Caco-2 (cell line): ENCODE measurements around the gene LRRC73. TPM values are rescaled to one million over a fixed set of nuclear protein-coding genes. Genes with fewer than 3 reads are reported as not detected.
"Not testable (repeated sequence)": the region's sequence is repeated elsewhere in the genome, so short reads cannot be mapped to it uniquely, and the experiment has no call there.

Experiments
- BruUV-seq: library from RNA; stranded (reverse); fragments of 400-500 nt; replicated peaks from 2 replicates; lab custom pipeline; 2021; lab: Mats Ljungman, UMichigan
- CTCF ChIA-PET: fragments of 300-600 bp; sonication (Branson Sonifier 250); formaldehyde crosslinking; loops from one replicate; lab custom pipeline; 2022; ENCODE audit warnings: antibody characterized with exemption; lab: Charles Lee
- POLR2A ChIA-PET: fragments of 300-600 bp; sonication (Branson Sonifier 250); formaldehyde crosslinking; loops from one replicate; lab custom pipeline; 2022; ENCODE audit warnings: antibody characterized with exemption; lab: Charles Lee
- DNase-seq, 2 experiments: peaks; one replicate each; pipeline versions ENCODE4 v3.0.0 to v3.0.0-alpha.2; 2020 to 2022
- H3K27me3 ChIP-seq: replicated peaks from 2 replicates; pipeline ENCODE4 v1.6.0; 2011; ENCODE audit warnings: low read length; ENCODE audit not compliant: control insufficient read depth, insufficient read depth
- H3K36me3 ChIP-seq: 2 replicates; pipeline ENCODE4 v1.5.1; 2011; ENCODE audit warnings: low read length; ENCODE audit not compliant: control insufficient read depth, insufficient read depth
- H3K4me1 ChIP-seq: fragments of 250-450 bp; sonication (Bioruptor Pico); 2 replicates; pipeline ENCODE4 v1.5.1; 2020; ENCODE audit warnings: mild to moderate bottlenecking
- H3K4me3 ChIP-seq: 2 replicates; pipeline ENCODE4 v1.5.1; 2011; ENCODE audit warnings: low read depth, mild to moderate bottlenecking, control low read depth, low read length
- H3K9me3 ChIP-seq: fragments of 250-450 bp; sonication (Bioruptor Pico); 2 replicates; pipeline ENCODE4 v1.5.1; 2020; ENCODE audit warnings: mild to moderate bottlenecking, moderate library complexity
- H3K27ac Mint-ChIP-seq: one replicate; pipeline ENCODE4 v1.8.0; 2022; ENCODE audit warnings: mixed read lengths; ENCODE audit not compliant: unreplicated experiment
- H3K27me3 Mint-ChIP-seq: one replicate; pipeline ENCODE4 v1.8.0; 2022; ENCODE audit warnings: mixed read lengths; ENCODE audit not compliant: insufficient read depth, unreplicated experiment
- H3K36me3 Mint-ChIP-seq: one replicate; pipeline ENCODE4 v1.8.0; 2022; ENCODE audit warnings: mild to moderate bottlenecking, mixed read lengths; ENCODE audit not compliant: insufficient read depth, unreplicated experiment
- H3K4me1 Mint-ChIP-seq: one replicate; pipeline ENCODE4 v1.8.0; 2022; ENCODE audit warnings: low read depth, mixed read lengths; ENCODE audit not compliant: unreplicated experiment
- H3K4me3 Mint-ChIP-seq: one replicate; pipeline ENCODE4 v1.8.0; 2022; ENCODE audit warnings: mild to moderate bottlenecking, moderate library complexity, mixed read lengths; ENCODE audit not compliant: unreplicated experiment
- H3K9me3 Mint-ChIP-seq: one replicate; pipeline ENCODE4 v1.8.0; 2022; ENCODE audit warnings: mixed read lengths; ENCODE audit not compliant: unreplicated experiment
- CTCF ChIP-seq, 2 experiments: fragments of 200-600 bp in 1 of 2; IDR thresholded peaks; 1 replicate in 1 of 2; 2 replicates in 1 of 2; pipeline versions ENCODE4 v1.5.1 to v1.8.0; 2011 to 2022; ENCODE audit warnings: antibody characterized with exemption in 1 of 2, control low read depth in 1 of 2, inconsistent platforms in 1 of 2, low read depth in 1 of 2, low read length in 1 of 2, mild to moderate bottlenecking in 1 of 2, moderate library complexity in 1 of 2; ENCODE audit not compliant: insufficient read depth in 1 of 2, severe bottlenecking in 1 of 2, unreplicated experiment in 1 of 2
- intact Hi-C: fragments of 100-400 bp; cut with micrococcal nuclease; formaldehyde crosslinking; loops from one replicate; pipeline ENCODE4 v1.10.0; 2022; ENCODE audit not compliant: unreplicated experiment
- total RNA-seq: library from RNA; stranded (reverse); gene quantifications from 2 replicates; pipeline ENCODE4 v1.2.3, GENCODE V29; 2022

LRRC73 gene
- total RNA-seq, 1 experiment from 2014 or later = 0.14 TPM

- H3K36me3 ChIP-seq = no peaks in the 10 kb centered on the region
- intact Hi-C loops = no loop called here
- Mint-ChIP-seq H3K36me3 (peaks cover 72% of the 10 kb centered on the region), H3K4me1 (no peaks in the 10 kb centered on the region), H3K9me3 (no peaks in the 10 kb centered on the region), H3K4me3 (no peak overlapping the region), H3K27ac (no peak overlapping the region), H3K27me3 (no peaks in the 10 kb centered on the region)
- POLR2A ChIA-PET = no interaction called here
- H3K4me3 ChIP-seq = no peak overlapping the region
- H3K4me1 ChIP-seq = no peaks in the 10 kb centered on the region
- CTCF ChIA-PET = no interaction called here
- no TSS peak for BruUV-seq
- DNase-seq = no peak
- no peaks in the 10 kb centered on the region for H3K9me3 ChIP-seq
- H3K27me3 ChIP-seq = no peaks in the 10 kb centered on the region
- TF ChIP-seq CTCF (IDR thresholded peaks at IDR 0.05; ENCODE audit: insufficient read depth in 1 of 2, low read depth in 1 of 2, low read length in 1 of 2, severe bottlenecking in 1 of 2, unreplicated experiment in 1 of 2) = no peak
Measured at GRCh38 chr6:43540507-43540906, 30.4 kb upstream of the LRRC73 start.

DNA sequence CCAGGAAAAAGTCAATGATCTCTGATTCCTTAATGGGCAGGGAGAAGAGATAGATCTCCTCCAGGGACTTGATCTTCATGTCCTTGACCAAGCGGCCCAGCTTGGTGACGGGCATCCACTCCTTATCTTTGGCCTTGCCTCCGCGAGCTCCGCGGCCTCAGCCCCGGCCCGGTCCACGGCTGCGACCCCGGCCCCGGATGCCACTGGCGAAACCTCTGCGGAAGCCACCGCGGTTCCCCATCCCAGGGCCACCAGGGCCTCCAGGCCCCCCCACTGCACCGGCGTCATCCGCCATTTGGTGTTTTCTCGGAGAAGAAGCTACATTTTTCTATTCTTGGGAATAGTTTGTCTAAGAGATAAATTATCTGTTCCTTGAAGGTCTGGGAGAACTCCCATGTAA is 29.3 kb upstream of the LRRC73 start:
- DNase-seq, H3K9me3 Mint-ChIP-seq, H3K27me3 ChIP-seq, intact Hi-C loops, BruUV-seq, H3K27me3 Mint-ChIP-seq, H3K4me1 Mint-ChIP-seq, H3K9me3 ChIP-seq, H3K4me1 ChIP-seq, H3K4me3 ChIP-seq, H3K27ac Mint-ChIP-seq, CTCF ChIA-PET, POLR2A ChIA-PET, H3K36me3 ChIP-seq, H3K4me3 Mint-ChIP-seq: not testable (repeated sequence)
- H3K36me3 Mint-ChIP-seq = peaks cover 71% of the 10 kb centered on the region

DNA sequence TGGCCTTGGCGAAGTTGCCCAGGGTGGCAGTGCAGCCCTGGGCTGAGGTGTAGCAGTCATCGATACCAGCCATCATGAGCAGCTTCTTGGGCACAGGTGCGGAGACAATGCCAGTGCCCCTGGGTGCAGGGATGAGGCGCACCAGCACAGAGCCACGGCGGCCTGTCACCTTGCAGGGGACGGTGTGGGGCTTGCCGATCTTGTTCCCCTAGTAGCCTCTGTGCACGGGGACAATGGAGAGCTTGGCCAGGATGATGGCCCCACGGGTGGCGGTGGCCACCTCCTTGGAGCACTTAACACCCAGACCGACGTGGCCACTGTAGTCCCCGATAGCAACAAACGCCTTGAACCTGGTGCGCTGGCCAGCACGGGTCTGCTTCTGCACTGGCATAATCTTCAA is 28.8 kb upstream of the LRRC73 start:
- CTCF ChIA-PET, H3K27me3 Mint-ChIP-seq, H3K4me3 ChIP-seq, POLR2A ChIA-PET, H3K9me3 Mint-ChIP-seq, H3K27ac Mint-ChIP-seq, H3K4me1 ChIP-seq, H3K4me1 Mint-ChIP-seq, H3K36me3 ChIP-seq, H3K27me3 ChIP-seq, H3K4me3 Mint-ChIP-seq, intact Hi-C loops, BruUV-seq, DNase-seq, H3K9me3 ChIP-seq: not testable (repeated sequence)
- H3K36me3 Mint-ChIP-seq = peaks cover 71% of the 10 kb centered on the region

- ChIA-PET CTCF (no interaction called here), POLR2A (no interaction called here)
- H3K36me3 Mint-ChIP-seq = peaks cover 85% of the 10 kb centered on the region
- no peaks in the 10 kb centered on the region for H3K9me3 Mint-ChIP-seq
- BruUV-seq = no TSS peak
- no peak overlapping the region for H3K4me3 Mint-ChIP-seq
- H3K4me3 ChIP-seq = no peak overlapping the region
- H3K27ac Mint-ChIP-seq = no peak overlapping the region
- H3K27me3 ChIP-seq = no peaks in the 10 kb centered on the region
- intact Hi-C loops = no loop called here
- no peak for DNase-seq
- H3K4me1 Mint-ChIP-seq = no peaks in the 10 kb centered on the region
- TF ChIP-seq CTCF (IDR thresholded peaks at IDR 0.05; ENCODE audit: insufficient read depth in 1 of 2, low read depth in 1 of 2, low read length in 1 of 2, severe bottlenecking in 1 of 2, unreplicated experiment in 1 of 2) = no peak
- H3K27me3 Mint-ChIP-seq = no peaks in the 10 kb centered on the region
- no peaks in the 10 kb centered on the region for H3K9me3 ChIP-seq
- H3K36me3 ChIP-seq = no peaks in the 10 kb centered on the region
- H3K4me1 ChIP-seq = no peaks in the 10 kb centered on the region
Measured at GRCh38 chr6:43532201-43532600, 22.1 kb upstream of the LRRC73 start.
